ENCODE measurements around the gene PTH2.

GRCh38 chr19:49437231-49437630 lies 14.0 kb upstream of the PTH2 start:
- TF ChIP-seq CTCF (conservative IDR thresholded peaks at IDR 0.05 in 1 of 2, IDR thresholded peaks at IDR 0.05 in 1 of 2; ENCODE audit: extremely low read depth in 1 of 2, insufficient read depth in 1 of 2, low read depth in 1 of 2, low read length in 2 of 2) (no peak), EZH2 (IDR thresholded peaks at IDR 0.05; ENCODE audit: borderline replicate concordance, low read length) (no peak)

Measured in mammary epithelial cell (primary cell).